CD4-positive, CD25-positive, alpha-beta regulatory T cell (primary cell): Measurements from ENCODE around the gene SLC31A2. TPM values are rescaled to one million over a fixed set of nuclear protein-coding genes. Genes with fewer than 3 reads are reported as not detected.

Experiments used
- ATAC-seq, 2 donors: fragments of 150-1000 bp; cut with Tn5 transposase; one replicate each; pipeline ENCODE4 v1.10.0; 2021; ENCODE audit warnings: low read depth in 2 of 2, moderate number of reproducible peaks in 2 of 2, moderate library complexity in 1 of 2
- DNase-seq, 3 donors: peaks; one replicate each; pipeline versions ENCODE4 v3.0.0 to v3.0.0-alpha.2; 2012 to 2022; ENCODE audit warnings: mixed read lengths in 1 of 3
- H3K27ac ChIP-seq: one replicate; pipeline ENCODE4 v1.7.0; 2013; ENCODE audit warnings: mild to moderate bottlenecking, low read length; ENCODE audit not compliant: insufficient read depth, poor library complexity, severe bottlenecking
- H3K27me3 ChIP-seq: one replicate; pipeline ENCODE4 v1.7.0; 2013; ENCODE audit warnings: low read length; ENCODE audit not compliant: control insufficient read depth, insufficient read depth
- H3K36me3 ChIP-seq: one replicate; pipeline ENCODE4 v1.7.0; 2013; ENCODE audit warnings: mild to moderate bottlenecking, low read length, moderate library complexity; ENCODE audit not compliant: control insufficient read depth, insufficient read depth
- H3K4me1 ChIP-seq: 2 replicates; pipeline ENCODE4 v1.7.0; 2013; ENCODE audit warnings: mild to moderate bottlenecking, low read length; ENCODE audit not compliant: insufficient read depth, control insufficient read depth, poor library complexity, severe bottlenecking
- H3K4me3 ChIP-seq: one replicate; pipeline ENCODE4 v1.7.0; 2013; ENCODE audit warnings: low read depth, mild to moderate bottlenecking, low read length, moderate library complexity
- H3K9me3 ChIP-seq, 2 experiments: 1 replicate in 1 of 2; 2 replicates in 1 of 2; pipeline ENCODE4 v1.7.0; 2013; ENCODE audit warnings: low read length in 2 of 2, mild to moderate bottlenecking in 1 of 2, moderate library complexity in 1 of 2; ENCODE audit not compliant: control insufficient read depth in 2 of 2
- H3K27ac Mint-ChIP-seq, 3 donors: one replicate each; pipeline ENCODE4 v1.8.0; 2020 to 2022; ENCODE audit warnings: mild to moderate bottlenecking in 3 of 3, mixed read lengths in 3 of 3, moderate library complexity in 2 of 3
- H3K27me3 Mint-ChIP-seq: one replicate; pipeline ENCODE4 v1.8.0; 2022; ENCODE audit warnings: mild to moderate bottlenecking, mixed read lengths
- H3K36me3 Mint-ChIP-seq: one replicate; pipeline ENCODE4 v1.8.0; 2020; ENCODE audit warnings: mixed read lengths
- H3K4me1 Mint-ChIP-seq, 4 donors: one replicate each; pipeline ENCODE4 v1.8.0; 2020 to 2022; ENCODE audit warnings: mixed read lengths in 4 of 4, mild to moderate bottlenecking in 1 of 4
- H3K4me3 Mint-ChIP-seq, 4 donors: one replicate each; pipeline ENCODE4 v1.8.0; 2020 to 2022; ENCODE audit warnings: mild to moderate bottlenecking in 4 of 4, mixed read lengths in 4 of 4, moderate library complexity in 3 of 4
- H3K9me3 Mint-ChIP-seq, 7 donors: one replicate each; pipeline ENCODE4 v1.8.0; 2020 to 2022; ENCODE audit warnings: mixed read lengths in 7 of 7, mild to moderate bottlenecking in 3 of 7, moderate library complexity in 2 of 7
- polyA plus RNA-seq, 4 donors: library from polyadenylated mRNA; unstranded; fragments of 300-500 nt; fragmentation: Illumina TruSeq; gene quantifications; one replicate each; pipeline ENCODE4 v1.2.3, GENCODE V29; 2021
- total RNA-seq: library from RNA; stranded (reverse); gene quantifications from one replicate; pipeline ENCODE4 v1.2.3, GENCODE V29; 2022

Gene SLC31A2
- total and polyA plus RNA-seq, 5 donors from 2014 or later = 3.0 to 4.0 (median 3.3) TPM

DNA sequence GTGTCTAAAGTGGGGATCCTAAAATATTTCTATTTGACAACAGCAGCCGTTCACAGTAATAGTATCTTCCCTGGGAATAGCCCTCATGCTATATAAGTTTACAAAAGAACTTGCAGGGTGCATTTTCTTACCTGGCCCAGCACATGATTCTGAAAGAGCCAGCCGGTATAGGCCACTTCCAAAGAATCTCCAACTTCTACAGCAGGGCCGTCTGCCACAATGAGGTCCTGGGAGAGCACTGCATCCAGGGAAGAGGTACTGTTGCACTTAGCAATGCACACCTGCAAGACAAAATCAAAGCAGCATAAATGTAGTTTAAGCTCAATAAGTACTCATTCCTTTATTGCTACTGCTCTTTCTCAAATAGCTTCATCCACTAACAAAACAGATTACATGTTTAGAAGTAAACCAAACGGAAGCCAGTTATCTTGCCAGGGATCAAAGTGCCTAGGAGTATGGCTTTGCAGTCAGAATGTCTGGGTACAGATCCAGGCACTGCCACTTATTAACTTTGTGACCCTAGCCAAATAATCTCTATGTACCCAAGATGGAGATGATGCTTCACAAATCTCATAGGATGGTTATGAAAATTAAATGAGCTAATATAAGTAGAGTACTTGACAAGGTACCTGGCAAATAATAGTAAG is 49.0 kb downstream of the SLC31A2 start:
- Histone ChIP-seq H3K27ac (no peak overlapping the region), H3K36me3 (peaks cover 75% of the 10 kb centered on the region), H3K27me3 (no peaks in the 10 kb centered on the region), H3K9me3 (no peaks in the 10 kb centered on the region), H3K4me3 (no peak overlapping the region), H3K4me1 (no peaks in the 10 kb centered on the region)
- Mint-ChIP-seq H3K27ac (no peak overlapping the region), H3K27me3 (no peaks in the 10 kb centered on the region), H3K4me3 (no peak overlapping the region), H3K9me3 (no peaks in the 10 kb centered on the region), H3K4me1 (peaks cover 0 to 12% (median 3%) of the 10 kb centered on the region in 4 donors), H3K36me3 (peaks cover 71% of the 10 kb centered on the region)
- ATAC-seq (no peak), DNase-seq (no peak)

DNA sequence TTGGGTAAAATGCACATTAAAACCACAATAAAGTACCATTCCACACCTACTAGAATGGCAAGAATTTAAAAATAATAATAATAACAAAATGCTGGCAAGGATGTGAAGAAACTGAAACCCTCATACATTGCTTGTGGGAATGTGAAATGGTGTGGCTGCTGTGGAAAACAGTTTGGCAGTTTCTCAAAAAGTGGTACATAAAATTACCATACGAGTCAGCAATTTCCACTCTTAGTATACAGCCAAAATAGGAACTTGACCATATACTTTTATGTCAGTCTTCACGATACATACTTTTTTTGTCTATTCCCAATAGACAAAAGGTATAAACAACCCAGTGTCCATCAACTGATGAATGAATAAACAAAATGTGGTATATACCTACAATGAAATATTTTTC is 54.6 kb downstream of the SLC31A2 start:
- Histone ChIP-seq H3K27me3 (no peaks in the 10 kb centered on the region), H3K27ac (no peak overlapping the region), H3K9me3 (no peaks in the 10 kb centered on the region), H3K36me3 (peaks cover 72% of the 10 kb centered on the region), H3K4me1 (no peaks in the 10 kb centered on the region), H3K4me3 (no peak overlapping the region)
- Mint-ChIP-seq H3K36me3 (peaks cover 53% of the 10 kb centered on the region), H3K4me1 (peaks cover 0 to 10% (median 7%) of the 10 kb centered on the region in 4 donors), H3K27me3 (no peaks in the 10 kb centered on the region), H3K9me3 (no peaks in the 10 kb centered on the region), H3K4me3 (no peak overlapping the region), H3K27ac (no peak overlapping the region)
- no peak for DNase-seq
- ATAC-seq = no peak

- DNase-seq (no peak), ATAC-seq (no peak)
- Mint-ChIP-seq H3K27ac (no peak overlapping the region), H3K9me3 (no peaks in the 10 kb centered on the region), H3K4me3 (no peak overlapping the region), H3K36me3 (peaks cover 57% of the 10 kb centered on the region), H3K4me1 (peaks cover 0 to 10% (median 7%) of the 10 kb centered on the region in 4 donors), H3K27me3 (no peaks in the 10 kb centered on the region)
- no peaks in the 10 kb centered on the region for H3K4me1 ChIP-seq
- H3K27ac ChIP-seq = no peak overlapping the region
- H3K4me3 ChIP-seq = no peak overlapping the region
- no peaks in the 10 kb centered on the region for H3K9me3 ChIP-seq
- no peaks in the 10 kb centered on the region for H3K27me3 ChIP-seq
- H3K36me3 ChIP-seq = peaks cover 76% of the 10 kb centered on the region
Observed at GRCh38 chr9:113205861-113206260, 55.1 kb downstream of the SLC31A2 start.

DNA sequence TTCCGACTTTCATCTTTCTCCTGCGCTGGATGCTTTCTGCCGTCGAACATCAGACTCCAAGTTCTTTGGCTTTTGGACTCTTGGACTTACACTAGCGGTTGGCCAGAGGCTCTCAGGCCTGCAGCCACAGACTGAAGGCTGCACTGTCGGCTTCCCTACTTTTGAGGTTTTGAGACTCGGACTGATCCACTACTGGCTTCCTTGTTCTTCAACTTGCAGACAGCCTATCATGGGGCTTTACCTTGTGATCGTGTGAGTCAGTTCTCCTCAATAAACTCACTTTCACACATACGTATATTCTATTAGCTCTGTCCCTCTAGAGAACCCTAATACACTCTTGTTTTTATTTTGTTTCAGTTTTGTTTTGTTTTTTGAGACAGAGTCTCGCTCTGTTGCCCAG is 60.0 kb downstream of the SLC31A2 start:
- ATAC-seq (no peak), DNase-seq (no peak)
- Mint-ChIP-seq H3K9me3 (no peaks in the 10 kb centered on the region), H3K4me1 (peaks cover 12 to 29% (median 23%) of the 10 kb centered on the region in 4 donors), H3K27me3 (no peaks in the 10 kb centered on the region), H3K4me3 (no peak overlapping the region), H3K27ac (peak overlapping the region in 1 of 3 donors; percentile 42), H3K36me3 (peaks cover 27% of the 10 kb centered on the region)
- peaks cover 43% of the 10 kb centered on the region for H3K36me3 ChIP-seq
- no peak overlapping the region for H3K4me3 ChIP-seq
- H3K27ac ChIP-seq = no peak overlapping the region
- H3K27me3 ChIP-seq = no peaks in the 10 kb centered on the region
- H3K4me1 ChIP-seq = peaks cover 3% of the 10 kb centered on the region
- no peaks in the 10 kb centered on the region for H3K9me3 ChIP-seq

Other genes starting within 250 kb of the SLC31A2 start
- gene ZNF883, start 138.8 kb upstream of the SLC31A2 start, total RNA-seq = 0.52 TPM
- 1 to 10 TPM in 1 of 4 donors, under 1 TPM in 3; 0.25 to 1.1 (median 0.55) TPM for gene ZNF883, start 138.8 kb upstream of the SLC31A2 start, polyA plus RNA-seq
- gene ZFP37, start 94.3 kb upstream of the SLC31A2 start, total RNA-seq = 1.8 TPM
- gene ZFP37, start 94.3 kb upstream of the SLC31A2 start, polyA plus RNA-seq = 1 to 10 TPM; 1.1 to 3.2 (median 1.6) TPM
- gene FKBP15, start 70.3 kb downstream of the SLC31A2 start, total RNA-seq = 24.9 TPM
- gene FKBP15, start 70.3 kb downstream of the SLC31A2 start, polyA plus RNA-seq = 1 to 10 TPM; 7.1 to 9.8 (median 8.9) TPM
- gene SLC31A1, start 70.5 kb downstream of the SLC31A2 start, total RNA-seq = 6.1 TPM
- gene SLC31A1, start 70.5 kb downstream of the SLC31A2 start, polyA plus RNA-seq = 1 to 10 TPM; 3.1 to 6.1 (median 4.2) TPM
- 26.3 TPM for gene CDC26, start 124.6 kb downstream of the SLC31A2 start, total RNA-seq
- 100 to 1,000 TPM; 161 to 182 (median 173) TPM for gene CDC26, start 124.6 kb downstream of the SLC31A2 start, polyA plus RNA-seq
- 22.9 TPM for gene PRPF4, start 124.7 kb downstream of the SLC31A2 start, total RNA-seq
- gene PRPF4, start 124.7 kb downstream of the SLC31A2 start, polyA plus RNA-seq = 10 to 100 TPM; 18.4 to 25.7 (median 22.5) TPM
- not detected for gene RNF183, start 152.4 kb downstream of the SLC31A2 start, total RNA-seq
- not detected for gene RNF183, start 152.4 kb downstream of the SLC31A2 start, polyA plus RNA-seq
- gene WDR31, start 189.3 kb downstream of the SLC31A2 start, total RNA-seq = 0.22 TPM
- gene WDR31, start 189.3 kb downstream of the SLC31A2 start, polyA plus RNA-seq = under 1 TPM in 3 of 4 donors, not detected in 1; 0.06 to 0.32 (median 0.16) TPM
- gene BSPRY, start 198.5 kb downstream of the SLC31A2 start, total RNA-seq = 0.57 TPM
- 1 to 10 TPM in 1 of 4 donors, under 1 TPM in 3; 0.39 to 1.3 (median 0.56) TPM for gene BSPRY, start 198.5 kb downstream of the SLC31A2 start, polyA plus RNA-seq
- 14.3 TPM for gene HDHD3, start 226.0 kb downstream of the SLC31A2 start, total RNA-seq
- 10 to 100 TPM; 36.8 to 52.6 (median 46.5) TPM for gene HDHD3, start 226.0 kb downstream of the SLC31A2 start, polyA plus RNA-seq